NCI-H2227 treated with DMSO at 0.1 percent for 48 hours (cell line): Measurements from ENCODE around the gene EHMT1.

ENCODE experiments used
- DNase-seq: peaks from one replicate; lab custom pipeline; 2025; lab: John Stamatoyannopoulos, UW

EHMT1 gene

DNA sequence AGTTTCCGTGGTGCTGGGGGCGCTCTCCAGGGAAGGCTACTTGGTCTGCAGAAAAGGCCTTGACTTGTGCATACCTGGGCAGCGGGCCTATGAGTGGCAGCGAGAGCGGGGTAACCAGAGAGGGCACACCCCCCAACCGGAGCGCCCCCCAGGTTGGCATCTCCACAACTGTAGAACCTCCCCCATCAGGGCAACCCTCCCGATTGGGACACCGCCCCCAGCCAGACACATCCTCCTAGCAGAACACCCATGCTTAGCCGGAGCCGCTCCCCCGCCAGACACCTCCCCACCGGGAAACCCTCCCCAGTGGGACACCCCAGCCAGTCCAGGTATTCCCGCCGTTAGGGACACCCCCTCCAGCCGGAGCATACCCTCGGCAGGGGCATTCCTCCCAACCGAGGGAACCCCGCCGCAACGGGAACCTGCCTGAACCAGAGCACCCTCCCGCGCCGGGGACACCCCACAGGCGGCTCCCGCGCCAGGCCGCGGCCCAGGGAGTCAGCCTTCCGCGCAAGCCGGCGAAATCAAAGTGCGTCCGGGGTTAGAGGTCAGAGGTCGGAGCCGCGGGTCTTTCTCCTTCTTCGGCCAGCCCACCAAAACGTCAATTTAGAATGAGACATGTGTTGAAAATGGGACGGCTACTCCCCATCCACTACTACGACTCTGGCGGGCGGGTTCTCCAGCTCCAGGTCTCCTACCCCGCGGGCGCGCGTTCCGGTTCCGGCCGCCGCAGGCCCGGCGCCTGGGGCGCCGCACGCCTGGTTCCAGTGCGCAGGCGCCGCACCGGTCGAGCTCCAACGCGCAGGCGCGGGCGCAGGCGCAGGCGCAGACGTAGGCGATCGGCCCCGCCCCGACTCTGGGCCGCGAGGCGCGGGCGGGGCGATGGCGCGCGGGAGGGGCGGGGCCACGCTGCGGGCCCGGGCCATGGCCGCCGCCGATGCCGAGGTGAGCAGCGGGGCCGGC lies at the start of gene EHMT1:
EHMT1 (plus strand) TSS at position 901 of the 963 bp plus-strand sequence; CDS start at position 925, 24 bp downstream.
- peak; percentile 37 for DNase-seq

DNA sequence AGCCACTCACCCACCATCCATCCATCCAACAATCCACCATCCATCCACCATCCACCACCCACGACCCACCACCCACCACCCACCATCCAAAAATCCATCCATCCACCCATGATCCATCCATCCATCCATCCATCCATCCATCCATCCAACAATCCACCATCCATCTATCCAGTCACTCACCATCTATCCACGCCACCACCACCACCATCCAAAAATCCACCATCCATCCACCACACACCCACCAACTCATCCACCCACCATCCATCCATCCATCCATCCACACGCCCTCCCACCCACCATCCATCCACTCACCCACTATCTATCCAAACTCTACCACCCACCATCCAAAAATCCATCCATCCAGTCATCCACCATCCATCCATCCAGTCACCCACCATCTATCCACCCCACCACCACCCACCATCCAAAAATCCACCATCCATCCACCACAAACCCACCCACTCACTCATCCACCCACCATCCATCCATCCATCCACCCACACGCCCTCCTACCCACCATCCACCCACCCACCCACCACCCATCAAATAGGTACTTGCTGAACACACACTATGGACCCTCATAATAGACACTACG lies 49.1 kb upstream of the EHMT1 start:
- no peak for DNase-seq

DNA sequence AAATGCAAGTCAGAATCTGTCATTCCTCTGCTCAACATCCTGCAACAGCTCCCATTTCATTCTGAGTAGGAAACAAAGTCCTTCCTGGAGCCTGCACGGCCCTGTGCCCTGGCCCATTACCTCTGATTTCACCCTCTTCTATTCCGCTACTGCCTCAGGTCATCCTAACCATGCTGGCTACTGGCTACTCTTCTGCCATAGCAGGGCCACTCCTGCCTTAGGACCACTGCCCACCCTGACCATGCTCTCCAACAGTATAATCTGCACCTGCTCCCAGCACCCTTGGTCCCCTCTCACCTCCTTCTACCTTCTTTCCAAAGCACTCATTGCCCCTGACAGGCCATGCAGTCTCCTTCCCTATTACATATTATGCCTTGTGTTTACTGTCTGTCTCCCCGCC lies 48.2 kb upstream of the EHMT1 start:
- no peak for DNase-seq

DNA sequence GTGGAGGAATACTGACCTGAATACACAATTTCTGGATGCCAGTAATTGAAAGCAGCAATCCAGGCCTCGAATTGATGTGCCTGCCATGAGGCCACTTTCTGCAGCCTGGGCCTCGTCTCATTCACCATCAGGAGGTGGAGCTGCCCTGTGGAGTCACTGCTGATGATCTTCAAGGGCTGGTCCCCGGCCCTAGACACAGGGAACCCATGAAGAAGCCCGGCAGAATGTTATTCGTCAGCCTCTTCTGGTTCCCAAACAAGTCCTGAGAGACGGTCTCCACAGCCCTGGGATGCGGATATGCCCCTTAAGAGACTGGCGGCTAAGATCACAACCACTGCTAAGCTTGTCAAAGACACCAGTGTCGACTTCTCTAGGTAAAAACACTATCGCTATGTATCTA lies 44.6 kb upstream of the EHMT1 start:
- no peak for DNase-seq

DNA sequence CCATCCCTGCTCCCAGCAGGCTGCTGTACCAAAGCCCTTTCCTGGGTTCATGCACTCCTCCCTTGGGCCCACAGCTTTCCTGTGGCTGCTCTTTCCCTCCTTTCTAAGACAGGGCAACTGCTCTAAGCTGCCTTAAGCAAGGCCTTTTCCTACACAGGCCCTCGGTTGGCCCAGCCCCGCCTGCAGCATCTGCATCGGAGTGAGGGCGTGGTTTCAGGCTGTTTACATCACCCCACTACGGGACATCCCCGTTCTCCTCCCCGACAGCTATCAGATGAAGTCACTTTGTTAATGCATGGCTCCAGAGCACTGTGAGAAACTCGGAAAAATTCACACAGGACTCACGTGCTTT lies 43.5 kb upstream of the EHMT1 start:
- DNase-seq: no peak

DNA sequence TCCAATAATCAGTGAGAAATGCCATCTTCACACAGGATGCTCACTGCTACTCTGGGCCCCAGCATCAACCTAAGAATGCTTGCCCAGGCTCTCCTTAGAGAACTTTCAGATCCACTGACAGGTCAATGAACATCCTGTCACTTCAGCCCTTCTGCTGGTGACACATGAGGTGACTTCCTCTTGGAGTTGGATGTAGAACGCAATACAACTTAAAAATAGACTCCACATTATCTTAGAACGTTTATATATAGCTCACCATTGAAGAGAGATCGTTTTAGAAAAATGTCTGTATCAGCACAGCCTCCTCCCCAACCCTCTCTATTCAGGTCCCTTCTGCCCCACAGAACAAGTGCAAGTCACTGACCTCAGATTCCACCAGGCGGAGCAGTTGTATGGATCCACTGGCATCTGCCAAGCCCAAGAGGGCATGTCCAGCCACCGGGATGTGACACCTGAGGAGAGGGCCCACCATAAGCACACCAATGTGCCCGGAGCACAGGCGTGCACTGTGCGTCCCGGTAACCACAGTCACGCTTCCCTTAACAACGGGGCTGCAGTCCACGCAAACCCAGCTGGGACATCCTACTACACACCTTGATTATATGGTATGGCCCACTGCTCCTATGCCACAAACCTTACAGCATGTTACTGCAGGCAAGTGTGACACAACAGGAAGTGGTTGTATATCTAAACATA lies 42.9 kb upstream of the EHMT1 start:
- no peak for DNase-seq

DNA sequence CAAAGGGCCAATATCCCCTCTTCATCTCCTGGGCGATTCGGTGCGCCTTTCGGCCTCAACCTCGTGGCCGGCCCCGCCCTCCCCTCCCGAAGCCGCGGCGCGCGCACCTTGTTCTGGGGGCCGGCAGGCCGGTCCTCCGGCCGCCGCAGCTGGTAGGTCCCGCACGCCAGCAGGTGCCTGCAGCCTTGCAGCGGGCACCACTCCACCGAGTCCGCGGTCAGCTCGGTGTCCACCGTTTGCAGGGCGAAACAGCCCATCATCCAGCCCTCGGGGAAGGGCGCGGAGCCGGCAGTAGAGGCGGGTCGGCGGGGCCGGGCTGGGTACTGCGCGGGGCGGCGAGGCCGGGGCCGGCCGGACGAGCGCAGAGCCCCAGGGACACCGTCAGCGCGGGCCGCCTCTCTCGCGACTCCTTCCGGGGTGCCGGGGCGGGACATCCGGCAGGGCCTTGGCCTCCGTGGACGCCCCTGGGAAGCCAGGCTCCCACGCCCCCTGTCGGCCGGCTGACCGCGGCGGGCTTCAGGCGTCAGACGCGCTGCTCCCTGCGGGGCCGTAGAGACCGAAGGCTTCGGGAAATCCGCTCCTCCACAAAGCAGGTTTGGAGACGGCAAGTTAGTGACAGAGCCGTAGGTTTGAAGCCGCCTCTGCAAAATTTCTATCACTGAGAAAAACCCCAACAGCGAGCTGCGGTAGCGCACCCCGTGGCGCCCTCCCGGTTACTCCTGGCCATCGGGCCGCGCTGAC lies 40.1 kb upstream of the EHMT1 start, which contains the start of gene DPH7:
DPH7 (minus strand) TSS at position 408 of the 741 bp plus-strand sequence; CDS start at position 260, 148 bp downstream.
- peak; percentile 70 for DNase-seq

DNA sequence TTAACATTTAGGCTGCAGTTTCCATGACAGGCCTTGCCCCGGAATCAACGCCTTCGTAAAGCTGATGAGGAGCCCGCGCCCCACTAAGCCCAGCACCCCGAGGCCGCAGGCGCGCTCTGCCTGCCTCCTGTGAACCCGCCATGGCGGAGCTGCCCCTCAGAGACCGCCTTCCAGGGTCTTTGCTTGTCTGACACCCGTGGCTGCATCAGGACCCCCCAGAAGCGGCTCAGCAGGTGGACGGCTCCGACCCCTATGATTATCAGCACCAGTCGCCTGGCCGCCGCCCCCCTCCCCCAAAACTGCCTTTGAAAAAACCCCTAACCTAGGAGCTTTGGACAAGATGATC lies 39.6 kb upstream of the EHMT1 start:
- no peak for DNase-seq

DNA sequence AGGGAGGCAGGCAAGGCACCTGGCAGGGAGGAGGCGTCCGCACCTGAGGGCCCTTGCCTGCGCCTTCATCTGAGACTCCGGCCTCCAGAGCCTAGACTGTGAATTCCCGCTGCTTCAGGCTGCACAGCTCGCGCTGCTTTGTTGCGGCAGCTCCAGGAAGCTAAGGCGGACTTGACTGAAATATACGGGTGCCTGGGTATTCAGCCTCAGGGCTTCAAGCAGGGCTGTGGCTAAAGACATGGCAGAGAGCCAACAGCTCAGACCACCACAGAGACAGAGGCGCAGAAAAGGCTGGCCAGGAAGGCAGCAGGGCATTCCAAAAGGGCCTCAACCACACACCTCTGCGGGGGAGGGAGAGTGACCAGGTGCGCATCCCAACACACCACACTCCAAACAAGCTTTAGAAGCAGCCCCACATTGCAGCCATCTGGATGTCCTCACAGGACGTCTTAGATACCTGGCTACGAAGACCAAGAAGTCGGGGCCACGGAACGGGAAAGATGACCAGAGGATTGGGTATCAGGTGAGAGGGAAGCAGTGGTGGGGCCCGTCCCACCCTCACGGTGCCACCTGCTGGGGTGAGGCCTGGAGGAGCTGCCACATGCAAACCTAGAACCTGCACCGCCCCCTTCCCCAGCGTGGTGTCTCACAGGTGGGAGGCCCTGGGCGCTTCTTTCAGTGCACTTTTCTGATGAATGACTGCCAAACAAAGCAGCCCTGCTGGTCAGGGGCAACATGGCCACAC lies 38.4 kb upstream of the EHMT1 start:
- no peak for DNase-seq

DNA sequence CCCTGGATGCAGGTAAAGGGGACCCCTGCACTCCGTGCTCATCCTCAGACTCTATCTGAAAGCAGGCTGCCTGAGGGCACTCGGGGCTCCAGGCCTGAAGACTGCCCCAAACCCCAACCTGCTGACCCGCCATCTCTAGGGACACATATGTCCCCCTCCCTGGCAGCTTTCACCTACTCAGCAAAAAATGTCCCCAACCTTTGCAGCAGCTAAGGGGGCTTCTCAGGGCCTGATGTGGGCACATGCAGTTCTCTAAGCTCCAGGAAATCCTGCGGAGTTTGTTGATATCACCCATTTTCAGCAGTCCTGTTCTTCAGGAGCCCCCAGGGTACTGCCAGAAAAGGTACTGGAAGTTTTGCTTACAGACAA lies 37.9 kb upstream of the EHMT1 start:
- no peak for DNase-seq

DNA sequence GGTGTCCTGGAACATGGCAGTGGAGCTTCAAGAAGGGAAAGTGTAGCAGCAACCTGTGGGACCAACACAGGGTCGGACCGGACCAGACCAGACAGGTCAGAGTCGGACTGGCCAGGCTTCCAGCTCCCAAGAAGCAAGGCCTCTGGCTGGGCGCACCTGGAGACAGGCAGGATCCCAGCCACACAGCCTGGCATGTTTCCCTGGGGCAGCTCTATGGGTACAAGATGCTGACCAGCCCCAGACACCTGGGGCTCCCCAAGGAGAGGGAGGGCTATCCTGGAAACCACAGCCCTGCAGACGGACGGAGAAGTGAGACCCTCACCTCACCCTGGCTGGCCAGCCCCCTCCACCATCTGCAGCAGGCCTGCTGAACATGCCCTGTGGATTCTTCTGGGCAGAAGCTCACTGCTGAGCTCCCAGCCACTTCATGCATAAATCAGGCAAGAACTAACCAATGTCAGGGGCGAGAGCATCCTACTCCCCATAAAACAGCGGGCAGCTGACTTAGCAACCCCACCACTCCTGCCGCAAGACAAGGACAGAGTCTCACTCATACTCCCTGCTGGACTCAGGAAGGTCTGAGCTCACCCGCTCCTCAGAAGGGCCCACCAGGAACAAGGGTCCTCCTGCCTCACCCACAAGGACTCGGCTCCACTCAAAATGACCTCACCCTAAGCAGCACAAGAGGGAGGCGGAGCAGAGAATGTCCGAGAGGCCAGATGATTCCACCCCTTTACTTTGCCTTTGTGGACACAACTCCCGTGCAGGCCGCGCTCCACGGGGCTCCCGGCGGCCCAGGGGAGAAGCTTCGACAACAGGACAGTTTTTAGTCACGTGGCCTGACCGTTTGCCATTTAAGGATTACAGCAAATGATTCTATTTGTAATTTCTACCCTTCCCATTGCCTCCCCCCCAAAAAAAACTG lies 37.2 kb upstream of the EHMT1 start:
- no peak for DNase-seq

DNA sequence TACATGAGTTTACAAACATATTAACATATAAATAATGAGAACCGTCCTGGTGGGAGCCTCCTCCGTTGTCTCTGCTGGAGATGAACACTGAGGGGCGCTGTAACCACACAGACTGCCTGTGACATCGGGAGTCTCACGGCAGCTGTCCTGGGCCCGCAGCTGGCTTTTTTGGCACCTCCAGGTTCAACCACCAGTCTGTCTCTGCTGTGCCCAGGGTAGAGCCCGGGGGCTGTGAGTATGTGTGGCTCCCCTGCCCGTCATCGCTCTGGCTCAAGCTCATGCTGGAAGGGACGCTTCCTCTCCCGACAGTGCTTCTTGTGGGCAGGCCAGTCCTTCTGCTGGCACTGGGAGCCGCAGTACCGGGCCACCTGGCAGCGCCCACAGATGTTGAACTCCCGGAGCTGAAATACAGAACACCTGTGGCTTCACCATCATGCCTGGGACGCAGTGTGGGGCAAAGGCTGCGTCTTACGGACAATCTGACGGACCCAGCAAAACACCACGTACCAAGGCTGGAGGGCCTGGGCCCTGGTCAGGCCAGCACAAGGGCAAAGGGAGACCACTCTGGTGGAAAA lies 36.4 kb upstream of the EHMT1 start:
- no peak for DNase-seq

DNA sequence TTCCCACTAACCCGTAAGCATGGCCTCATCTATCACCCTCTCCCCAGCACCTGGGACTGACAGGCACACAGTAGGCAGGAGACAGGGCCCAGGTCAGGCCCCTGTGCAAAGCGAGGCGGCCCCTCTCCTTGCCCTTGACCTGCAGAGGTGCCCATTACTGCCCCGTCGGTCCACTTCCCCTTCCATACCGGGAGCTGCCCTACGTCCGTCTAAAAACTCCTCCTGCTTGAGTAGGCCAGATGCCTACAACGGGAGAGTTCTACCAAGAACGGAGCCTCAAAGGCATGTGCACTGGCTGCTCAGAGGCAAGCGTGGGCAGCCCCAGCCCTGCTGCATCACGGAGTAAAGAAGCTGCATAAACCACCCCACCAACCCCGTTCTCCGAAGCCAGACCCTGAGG lies 35.5 kb upstream of the EHMT1 start:
- no peak for DNase-seq

DNA sequence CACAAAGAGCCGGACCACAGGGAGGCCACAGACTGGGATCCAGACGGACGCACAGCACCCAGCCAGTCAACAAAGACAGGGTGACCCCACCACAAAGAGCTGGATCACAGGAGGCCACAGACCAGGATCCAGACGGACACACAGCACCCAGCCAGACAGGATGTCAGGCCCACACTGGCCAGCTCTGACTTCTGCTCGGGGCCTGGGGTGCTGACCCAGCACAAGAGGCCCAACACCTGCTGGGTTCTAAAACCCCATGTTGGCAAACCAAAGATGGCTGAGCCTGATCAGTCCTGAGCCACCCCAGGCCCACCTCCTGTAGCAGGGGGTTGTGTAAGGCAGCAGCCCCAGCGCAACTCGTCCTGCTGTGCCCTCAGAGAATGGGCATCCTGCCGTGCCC lies 34.8 kb upstream of the EHMT1 start:
- DNase-seq: no peak

DNA sequence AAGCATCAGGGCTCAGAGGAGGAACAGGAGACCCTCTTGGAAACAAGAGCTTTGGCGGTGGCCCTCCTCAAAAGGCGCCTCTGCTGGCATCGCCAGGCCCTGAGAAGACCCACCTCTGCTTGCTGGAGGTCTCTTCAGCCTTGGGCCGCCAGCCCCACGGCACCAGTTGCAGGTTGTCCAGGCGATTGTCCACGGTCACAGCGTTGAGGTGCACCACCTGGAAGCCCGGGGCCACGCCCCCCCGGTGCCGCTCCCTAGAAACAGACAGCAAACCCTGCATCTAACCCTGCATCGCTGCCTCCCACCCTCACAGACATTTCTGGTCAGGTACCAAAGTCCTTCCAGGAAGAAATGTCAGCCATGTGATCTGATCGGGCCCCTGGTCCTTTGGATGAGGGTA lies 32.0 kb upstream of the EHMT1 start:
- no peak for DNase-seq

DNA sequence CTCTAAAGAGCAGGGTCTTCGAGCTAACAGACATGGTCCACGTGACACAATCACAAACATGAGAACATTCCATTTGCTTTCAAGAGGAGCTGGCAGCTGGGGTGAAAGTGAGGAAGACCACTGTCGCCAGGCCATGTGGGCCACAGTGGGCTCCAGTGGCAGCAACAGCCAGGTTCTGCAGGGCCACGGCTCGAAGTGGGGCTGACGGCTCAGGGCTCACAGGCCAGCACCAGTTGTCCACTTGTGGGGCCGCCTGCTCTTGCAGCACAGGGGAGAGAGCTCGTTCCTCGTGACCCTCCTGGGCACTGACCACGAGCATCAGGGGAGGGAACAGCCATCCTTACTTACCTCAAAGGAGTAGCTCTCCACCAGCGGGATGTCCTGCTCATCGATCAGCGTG lies 30.5 kb upstream of the EHMT1 start:
- no peak for DNase-seq

DNA sequence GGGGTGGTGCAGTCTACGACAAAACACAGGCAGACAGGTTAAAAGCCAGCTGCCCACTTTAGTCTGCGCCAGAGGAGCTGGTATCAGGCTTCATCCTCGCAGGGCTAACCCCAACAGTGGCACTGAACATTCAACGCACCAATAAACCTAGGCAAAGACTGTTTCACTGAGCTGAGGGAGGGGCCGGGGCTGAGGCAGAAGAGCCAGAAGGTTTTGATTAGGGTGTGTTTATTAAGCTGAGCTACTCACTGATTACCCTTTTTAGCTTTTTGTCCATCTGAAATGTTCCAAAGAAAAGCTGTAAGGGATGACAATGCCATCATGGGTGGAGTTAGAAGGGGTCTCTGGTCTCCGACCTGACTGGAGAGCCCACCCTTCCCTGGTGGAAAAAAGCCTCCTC lies 29.9 kb upstream of the EHMT1 start:
- no peak for DNase-seq

DNA sequence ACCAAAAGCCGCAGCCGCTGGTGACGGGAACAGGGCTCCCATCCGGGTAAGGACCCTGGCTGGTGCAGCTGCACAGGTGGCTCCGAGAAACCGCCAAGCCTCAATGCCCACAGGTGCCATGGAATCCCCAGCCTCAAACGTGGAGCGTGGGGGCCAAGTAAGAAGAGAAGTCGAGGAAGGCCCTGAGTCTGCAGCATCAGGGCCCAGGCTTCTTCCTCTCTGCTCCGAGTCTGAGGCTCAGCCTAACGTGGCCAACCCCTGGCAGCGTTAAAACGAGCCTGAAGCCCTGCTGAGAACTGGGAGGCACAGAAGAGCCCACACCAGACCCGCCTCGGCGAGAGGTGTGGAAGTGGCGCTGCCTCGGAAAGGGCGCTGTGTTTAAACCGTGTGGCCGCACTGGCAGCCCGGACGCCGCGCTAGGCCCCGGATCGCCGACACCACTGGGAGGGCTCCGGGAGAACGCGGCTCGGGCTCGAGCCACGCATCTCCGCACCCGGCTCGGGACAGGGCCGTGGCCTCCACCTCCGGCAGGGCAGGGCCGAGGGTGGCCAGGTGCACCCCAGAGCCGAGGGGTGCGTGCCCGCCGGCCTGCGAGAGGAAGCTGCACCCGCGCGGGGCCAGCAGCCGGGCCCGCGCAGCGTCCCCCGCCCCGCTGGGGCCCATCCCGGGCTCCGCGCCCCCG lies 29.2 kb upstream of the EHMT1 start:
- no peak for DNase-seq

DNA sequence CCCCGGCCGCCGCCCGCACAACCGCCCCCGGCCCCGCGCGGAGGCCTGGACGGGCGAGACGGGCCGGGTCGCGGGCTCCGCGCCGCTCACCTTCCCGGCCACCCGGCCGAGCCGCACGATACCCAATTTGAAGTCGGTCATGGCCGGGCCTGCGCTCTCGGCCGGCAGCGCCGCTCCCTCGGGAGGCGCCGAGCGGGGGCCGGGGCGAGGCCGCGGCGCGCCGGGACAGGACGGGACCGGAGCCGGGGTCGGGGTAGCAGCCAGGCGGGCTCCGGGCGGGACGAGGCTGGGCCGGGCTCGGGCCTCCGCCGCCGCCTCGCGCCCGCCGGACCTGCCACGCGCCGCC lies 28.7 kb upstream of the EHMT1 start:
- no peak for DNase-seq
